SK-N-SH (cell line): ENCODE data around the gene AGBL1. TPM values are rescaled to one million over a fixed set of nuclear protein-coding genes. Genes with fewer than 3 reads are reported as not detected.

Experiments
- CTCF ChIA-PET: fragments of 300-600, 350-600 bp; formaldehyde crosslinking; extraction: SDS; loops from one replicate; lab custom pipeline; 2021; lab: Yijun Ruan, JAX
- POLR2A ChIA-PET: fragments of 350-600 bp; sonication (Branson Sonifier 250); formaldehyde crosslinking; extraction: SDS; loops from one replicate; lab custom pipeline; 2020; ENCODE audit warnings: antibody characterized with exemption, inconsistent platforms; lab: Yijun Ruan, JAX
- DNase-seq: peaks from one replicate; pipeline ENCODE4 v3.0.0; 2012
- H2AFZ ChIP-seq: fragments of 200-600 bp; sonication (generic); 2 replicates; pipeline ENCODE4 v1.8.1; 2016; ENCODE audit warnings: antibody characterized with exemption, mild to moderate bottlenecking, low read depth
- H3F3A ChIP-seq: fragments of 200-600 bp; sonication (generic); replicated peaks from 2 replicates; pipeline ENCODE3; 2016; ENCODE audit warnings: antibody characterized with exemption, mild to moderate bottlenecking; ENCODE audit not compliant: insufficient read depth
- H3K27ac ChIP-seq, 2 experiments: fragments of 200-500 bp in 1 of 2; fragments of 200-600 bp in 1 of 2; sonication (Bioruptor generic) in 1 of 2; sonication (generic), shearing (Covaris generic) in 1 of 2; 2 replicates each; pipeline versions ENCODE4 v1.5.1 to v1.6.1; 2014 to 2016; ENCODE audit warnings: low read depth in 2 of 2, inconsistent platforms in 1 of 2, low read length in 1 of 2, mild to moderate bottlenecking in 1 of 2, mixed read lengths in 1 of 2
- H3K27me3 ChIP-seq: fragments of 200-600 bp; sonication (generic), shearing (Covaris generic); 2 replicates; pipeline ENCODE4 v1.6.1; 2016; ENCODE audit warnings: mixed run types; ENCODE audit not compliant: insufficient read depth
- H3K36me3 ChIP-seq, 2 experiments: fragments of 200-500 bp in 1 of 2; fragments of 200-600 bp in 1 of 2; sonication (Bioruptor generic) in 1 of 2; sonication (generic) in 1 of 2; replicated peaks in 1 of 2; 2 replicates each; pipeline versions ENCODE3 to v1.5.1; 2014 to 2016; ENCODE audit warnings: low read length in 1 of 2, mild to moderate bottlenecking in 1 of 2; ENCODE audit not compliant: insufficient read depth in 2 of 2, control insufficient read depth in 1 of 2
- H3K4me1 ChIP-seq, 2 experiments: fragments of 200-500 bp in 1 of 2; fragments of 200-600 bp in 1 of 2; sonication (Bioruptor generic) in 1 of 2; sonication (generic), shearing (Covaris generic) in 1 of 2; 2 replicates each; pipeline versions ENCODE4 v1.5.1 to v1.6.1; 2014 to 2016; ENCODE audit warnings: low read depth in 1 of 2, low read length in 1 of 2, mixed run types in 1 of 2; ENCODE audit not compliant: insufficient read depth in 2 of 2, control insufficient read depth in 1 of 2
- H3K4me2 ChIP-seq: fragments of 200-600 bp; sonication (generic), shearing (Covaris generic); 2 replicates; pipeline ENCODE4 v1.6.1; 2017; ENCODE audit warnings: mixed run types
- H3K4me3 ChIP-seq, 2 experiments: fragments of 200-500 bp in 1 of 2; fragments of 200-600 bp in 1 of 2; sonication (Bioruptor generic) in 1 of 2; sonication (generic), shearing (Covaris generic) in 1 of 2; 2 replicates each; pipeline versions ENCODE4 v1.5.1 to v1.8.1; 2014 to 2016; ENCODE audit warnings: low read depth in 2 of 2, inconsistent platforms in 1 of 2, low read length in 1 of 2, mild to moderate bottlenecking in 1 of 2, mixed read lengths in 1 of 2, moderate library complexity in 1 of 2
- H3K79me2 ChIP-seq: fragments of 200-600 bp; sonication (generic); 2 replicates; pipeline ENCODE4 v1.8.1; 2017; ENCODE audit warnings: mild to moderate bottlenecking; ENCODE audit not compliant: insufficient read depth
- H3K9ac ChIP-seq: fragments of 200-600 bp; sonication (generic); 2 replicates; pipeline ENCODE4 v1.6.1; 2017; ENCODE audit warnings: mixed run types
- H3K9me2 ChIP-seq: fragments of 200-600 bp; sonication (generic); 2 replicates; pipeline ENCODE4 v1.6.1; 2017; ENCODE audit warnings: mixed run types
- H3K9me3 ChIP-seq: fragments of 200-600 bp; sonication (generic); 2 replicates; pipeline ENCODE4 v1.6.1; 2017; ENCODE audit warnings: mixed run types, mild to moderate bottlenecking, moderate library complexity
- H4K20me1 ChIP-seq: fragments of 200-600 bp; sonication (generic); 2 replicates; pipeline ENCODE4 v1.6.1; 2017; ENCODE audit warnings: mild to moderate bottlenecking, mixed run types; ENCODE audit not compliant: insufficient read depth
- CHD2 ChIP-seq: fragments of 150-350 bp; IDR thresholded peaks from 2 replicates; pipeline ENCODE4 v1.6.1; 2018; ENCODE audit warnings: low read length; ENCODE audit not compliant: partially characterized antibody
- ELF1 ChIP-seq: IDR thresholded peaks from 2 replicates; pipeline ENCODE4 v1.4.0; 2012
- FOSL2 ChIP-seq: IDR thresholded peaks from 2 replicates; pipeline ENCODE4 v1.4.0; 2012; ENCODE audit warnings: low read depth, mild to moderate bottlenecking, moderate library complexity, borderline replicate concordance
- FOXM1 ChIP-seq: IDR thresholded peaks from 2 replicates; pipeline ENCODE4 v1.4.0; 2012; ENCODE audit warnings: low read depth, mild to moderate bottlenecking
- NFIC ChIP-seq: IDR thresholded peaks from 2 replicates; pipeline ENCODE4 v1.4.0; 2012; ENCODE audit warnings: borderline replicate concordance
- NRF1 ChIP-seq: IDR thresholded peaks from 2 replicates; pipeline ENCODE4 v1.6.1; 2012; ENCODE audit warnings: low read depth, mild to moderate bottlenecking, low read length
- POLR2AphosphoS5 ChIP-seq: IDR thresholded peaks from 2 replicates; pipeline ENCODE4 v1.6.1; 2012; ENCODE audit warnings: low read depth, low read length
- RXRA ChIP-seq: IDR thresholded peaks from 2 replicates; pipeline ENCODE4 v1.4.0; 2012; ENCODE audit warnings: low read depth, mild to moderate bottlenecking, borderline replicate concordance
- SIN3A ChIP-seq: IDR thresholded peaks from 2 replicates; pipeline ENCODE4 v1.6.1; 2012; ENCODE audit warnings: low read depth, mild to moderate bottlenecking, low read length, moderate library complexity, borderline replicate concordance
- USF2 ChIP-seq: fragments of 150-350 bp; IDR thresholded peaks from 2 replicates; pipeline ENCODE4 v1.6.1; 2017; ENCODE audit warnings: antibody characterized with exemption, low read length, low read depth, borderline replicate concordance
- YY1 ChIP-seq: IDR thresholded peaks from 2 replicates; pipeline ENCODE4 v1.4.0; 2012; ENCODE audit warnings: low read depth, mild to moderate bottlenecking
- WGBS: methylation state at CpG from one replicate; pipeline ENCODE4 v1.1.6; 2017; ENCODE audit warnings: low lambda C conversion rate; 5-methylcytosine and 5-hydroxymethylcytosine counted together
- polyA plus RNA-seq, 3 experiments: library from polyadenylated mRNA; depleted of rRNA; stranded (reverse); fragments of >200 nt; gene quantifications; 2 replicates each; pipeline ENCODE4 v1.2.3, GENCODE V29; 2012
- TF ChIP-seq, protein P1 (sequence below): IDR thresholded peaks from 2 replicates; pipeline ENCODE4 v1.4.0; 2012; ENCODE audit warnings: low read depth
- TF ChIP-seq, protein P2 (sequence below): fragments of 200-600 bp; sonication (generic); IDR thresholded peaks from 2 replicates; pipeline ENCODE4 v1.6.1; 2017; ENCODE audit warnings: antibody characterized with exemption, mild to moderate bottlenecking, moderate library complexity

Gene AGBL1
- polyA plus RNA-seq, 1 of the 3 experiments (the other 2 are of a cell fraction) = not detected

DNA sequence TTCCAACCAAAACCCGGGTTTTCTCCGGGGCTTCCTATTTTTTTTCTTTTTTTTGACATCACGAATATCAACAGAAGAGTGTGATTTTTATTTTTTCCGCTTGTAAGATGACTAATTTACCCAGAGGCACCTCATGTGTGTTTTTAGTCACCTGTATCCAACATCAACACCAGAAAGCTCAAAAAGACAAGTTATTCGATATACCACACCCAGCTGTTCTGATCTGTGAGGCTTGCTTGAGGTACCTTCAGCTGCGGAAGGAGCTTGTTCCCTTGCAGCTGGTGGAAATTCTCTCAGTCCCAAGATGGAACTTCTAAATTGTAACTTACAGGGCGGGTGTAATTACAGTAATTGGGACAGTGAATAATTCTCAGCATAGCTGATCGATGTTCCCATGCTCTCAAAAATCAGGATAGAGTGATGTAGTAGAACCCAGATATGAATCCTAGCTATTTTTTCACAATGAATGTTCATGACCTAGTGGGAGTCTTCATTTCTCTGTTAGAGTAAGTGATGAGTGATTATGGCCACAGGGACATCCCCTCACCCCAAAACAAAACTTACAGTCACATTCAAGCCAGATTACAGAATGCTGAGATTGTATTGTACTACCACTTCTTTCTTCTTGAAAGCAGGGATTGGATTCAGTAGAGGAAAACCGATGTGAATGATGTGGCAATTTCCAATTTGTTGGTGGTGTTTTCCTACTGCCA lies 232.1 kb downstream of the AGBL1 start (continued):
- no peak for TF ChIP-seq YY1
- no peak for TF ChIP-seq NRF1
- TF ChIP-seq RXRA = no peak
- TF ChIP-seq, protein P1, sequence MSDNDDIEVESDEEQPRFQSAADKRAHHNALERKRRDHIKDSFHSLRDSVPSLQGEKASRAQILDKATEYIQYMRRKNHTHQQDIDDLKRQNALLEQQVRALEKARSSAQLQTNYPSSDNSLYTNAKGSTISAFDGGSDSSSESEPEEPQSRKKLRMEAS = no peak
- no peak for TF ChIP-seq ELF1
- no peak for TF ChIP-seq FOSL2
- TF ChIP-seq FOXM1 = no peak
- TF ChIP-seq, all 33 proteins: peak for 0

- H3F3A ChIP-seq = no peaks in the 10 kb centered on the region
- H3K4me3 ChIP-seq = no peak overlapping the region
- no peak overlapping the region for H3K4me2 ChIP-seq
- no peaks in the 10 kb centered on the region for H3K9me3 ChIP-seq
- H3K36me3 ChIP-seq = no peaks in the 10 kb centered on the region
- H3K79me2 ChIP-seq = no peaks in the 10 kb centered on the region
- no peaks in the 10 kb centered on the region for H4K20me1 ChIP-seq
- ChIA-PET CTCF (interaction anchor here (0.8 kb wide), 1 partner anchor 198 kb away, joined by 3 read pairs; no protein-coding TSS in a partner anchor), POLR2A (no interaction called here)
- H3K9ac ChIP-seq = no peak overlapping the region
- no peak for DNase-seq
- H3K27me3 ChIP-seq = no peaks in the 10 kb centered on the region
- 25% methylated on average over 3 of the region's 4 CpGs for WGBS
- no peaks in the 10 kb centered on the region for H3K4me1 ChIP-seq
- H2AFZ ChIP-seq = no peak overlapping the region
- no peak overlapping the region for H3K27ac ChIP-seq
- TF ChIP-seq NFIC (no peak), POLR2AphosphoS5 (no peak), CHD2 (no peak), FOXM1 (no peak), USF2 (no peak), SIN3A (no peak), YY1 (no peak)
- TF ChIP-seq, protein P1 = no peak
- TF ChIP-seq, protein P2, sequence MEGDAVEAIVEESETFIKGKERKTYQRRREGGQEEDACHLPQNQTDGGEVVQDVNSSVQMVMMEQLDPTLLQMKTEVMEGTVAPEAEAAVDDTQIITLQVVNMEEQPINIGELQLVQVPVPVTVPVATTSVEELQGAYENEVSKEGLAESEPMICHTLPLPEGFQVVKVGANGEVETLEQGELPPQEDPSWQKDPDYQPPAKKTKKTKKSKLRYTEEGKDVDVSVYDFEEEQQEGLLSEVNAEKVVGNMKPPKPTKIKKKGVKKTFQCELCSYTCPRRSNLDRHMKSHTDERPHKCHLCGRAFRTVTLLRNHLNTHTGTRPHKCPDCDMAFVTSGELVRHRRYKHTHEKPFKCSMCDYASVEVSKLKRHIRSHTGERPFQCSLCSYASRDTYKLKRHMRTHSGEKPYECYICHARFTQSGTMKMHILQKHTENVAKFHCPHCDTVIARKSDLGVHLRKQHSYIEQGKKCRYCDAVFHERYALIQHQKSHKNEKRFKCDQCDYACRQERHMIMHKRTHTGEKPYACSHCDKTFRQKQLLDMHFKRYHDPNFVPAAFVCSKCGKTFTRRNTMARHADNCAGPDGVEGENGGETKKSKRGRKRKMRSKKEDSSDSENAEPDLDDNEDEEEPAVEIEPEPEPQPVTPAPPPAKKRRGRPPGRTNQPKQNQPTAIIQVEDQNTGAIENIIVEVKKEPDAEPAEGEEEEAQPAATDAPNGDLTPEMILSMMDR = no peak
- TF ChIP-seq, all 33 proteins: peak for 0
- H3K9me2 ChIP-seq = no peaks in the 10 kb centered on the region
Observed at GRCh38 chr15:86312486-86312885, 232.8 kb downstream of the AGBL1 start.
